H1 (cell line): ENCODE results near the gene DENND2A. TPM values are rescaled to one million over a fixed set of nuclear protein-coding genes. Genes with fewer than 3 reads are reported as not detected.

Experiments
- BCL11A ChIP-seq, 2 experiments: IDR thresholded peaks; one replicate each; pipeline ENCODE4 v1.6.1; 2011; ENCODE audit warnings: low read depth in 2 of 2, low read length in 2 of 2, mild to moderate bottlenecking in 2 of 2
- JUND ChIP-seq: IDR thresholded peaks from 2 replicates; pipeline ENCODE4 v1.6.1; 2011; ENCODE audit warnings: mild to moderate bottlenecking, improper control_type of control experiment, low read length
- KDM5A ChIP-seq: fragments of 200-600 bp; IDR thresholded peaks from 2 replicates; pipeline ENCODE4 v1.7.1; 2012; ENCODE audit warnings: mild to moderate bottlenecking, low read length, inconsistent platforms, mixed read lengths
- RAD21 ChIP-seq, 2 experiments: IDR thresholded peaks in 1 of 2; conservative IDR thresholded peaks in 1 of 2; 2 replicates each; pipeline ENCODE4 v1.6.1; 2011; ENCODE audit warnings: low read depth in 2 of 2, low read length in 2 of 2, improper control_type of control experiment in 1 of 2, inconsistent platforms in 1 of 2, mild to moderate bottlenecking in 1 of 2, moderate library complexity in 1 of 2
- SP2 ChIP-seq: IDR thresholded peaks from 2 replicates; pipeline ENCODE4 v1.6.1; 2012; ENCODE audit warnings: mild to moderate bottlenecking, low read length, inconsistent platforms
- polyA plus RNA-seq, 7 experiments: library from polyadenylated mRNA; depleted of rRNA in 3 of 7; stranded (reverse) in 5 of 7; unstranded in 2 of 7; fragments of >200 nt in 5 of 7; fragments of 200-250 nt in 2 of 7; gene quantifications; 1 replicate in 5 of 7; 2 replicates in 1 of 7; 4 replicates in 1 of 7; pipeline versions ENCODE4 v1.2.1 to v1.2.3, GENCODE V29; 2011 to 2013; ENCODE audit warnings: missing spikeins in 2 of 7, mixed read lengths in 2 of 7
- total RNA-seq: library from RNA; stranded (reverse); fragmentation: NEBNext Ultra II Directional; extraction: Animal tissue kit (Norgen Biotek cat#: 25700); gene quantifications from 2 replicates; pipeline ENCODE4 v1.2.1, GENCODE V29; 2021
- TF ChIP-seq, protein P1 (sequence below): fragments of 300-600 bp; sonication (generic); IDR thresholded peaks from 2 replicates; pipeline ENCODE4 v1.7.1; 2012; ENCODE audit warnings: low read length, moderate library complexity, mild to moderate bottlenecking, inconsistent platforms; ENCODE audit not compliant: insufficient replicate concordance

The DENND2A gene
- total and polyA plus RNA-seq, 2 of the 8 experiments (the other 6 are each of a cell fraction or from before 2014, with no cell fraction given), result 5.0 to 13.0 TPM

- TF ChIP-seq, protein P1, sequence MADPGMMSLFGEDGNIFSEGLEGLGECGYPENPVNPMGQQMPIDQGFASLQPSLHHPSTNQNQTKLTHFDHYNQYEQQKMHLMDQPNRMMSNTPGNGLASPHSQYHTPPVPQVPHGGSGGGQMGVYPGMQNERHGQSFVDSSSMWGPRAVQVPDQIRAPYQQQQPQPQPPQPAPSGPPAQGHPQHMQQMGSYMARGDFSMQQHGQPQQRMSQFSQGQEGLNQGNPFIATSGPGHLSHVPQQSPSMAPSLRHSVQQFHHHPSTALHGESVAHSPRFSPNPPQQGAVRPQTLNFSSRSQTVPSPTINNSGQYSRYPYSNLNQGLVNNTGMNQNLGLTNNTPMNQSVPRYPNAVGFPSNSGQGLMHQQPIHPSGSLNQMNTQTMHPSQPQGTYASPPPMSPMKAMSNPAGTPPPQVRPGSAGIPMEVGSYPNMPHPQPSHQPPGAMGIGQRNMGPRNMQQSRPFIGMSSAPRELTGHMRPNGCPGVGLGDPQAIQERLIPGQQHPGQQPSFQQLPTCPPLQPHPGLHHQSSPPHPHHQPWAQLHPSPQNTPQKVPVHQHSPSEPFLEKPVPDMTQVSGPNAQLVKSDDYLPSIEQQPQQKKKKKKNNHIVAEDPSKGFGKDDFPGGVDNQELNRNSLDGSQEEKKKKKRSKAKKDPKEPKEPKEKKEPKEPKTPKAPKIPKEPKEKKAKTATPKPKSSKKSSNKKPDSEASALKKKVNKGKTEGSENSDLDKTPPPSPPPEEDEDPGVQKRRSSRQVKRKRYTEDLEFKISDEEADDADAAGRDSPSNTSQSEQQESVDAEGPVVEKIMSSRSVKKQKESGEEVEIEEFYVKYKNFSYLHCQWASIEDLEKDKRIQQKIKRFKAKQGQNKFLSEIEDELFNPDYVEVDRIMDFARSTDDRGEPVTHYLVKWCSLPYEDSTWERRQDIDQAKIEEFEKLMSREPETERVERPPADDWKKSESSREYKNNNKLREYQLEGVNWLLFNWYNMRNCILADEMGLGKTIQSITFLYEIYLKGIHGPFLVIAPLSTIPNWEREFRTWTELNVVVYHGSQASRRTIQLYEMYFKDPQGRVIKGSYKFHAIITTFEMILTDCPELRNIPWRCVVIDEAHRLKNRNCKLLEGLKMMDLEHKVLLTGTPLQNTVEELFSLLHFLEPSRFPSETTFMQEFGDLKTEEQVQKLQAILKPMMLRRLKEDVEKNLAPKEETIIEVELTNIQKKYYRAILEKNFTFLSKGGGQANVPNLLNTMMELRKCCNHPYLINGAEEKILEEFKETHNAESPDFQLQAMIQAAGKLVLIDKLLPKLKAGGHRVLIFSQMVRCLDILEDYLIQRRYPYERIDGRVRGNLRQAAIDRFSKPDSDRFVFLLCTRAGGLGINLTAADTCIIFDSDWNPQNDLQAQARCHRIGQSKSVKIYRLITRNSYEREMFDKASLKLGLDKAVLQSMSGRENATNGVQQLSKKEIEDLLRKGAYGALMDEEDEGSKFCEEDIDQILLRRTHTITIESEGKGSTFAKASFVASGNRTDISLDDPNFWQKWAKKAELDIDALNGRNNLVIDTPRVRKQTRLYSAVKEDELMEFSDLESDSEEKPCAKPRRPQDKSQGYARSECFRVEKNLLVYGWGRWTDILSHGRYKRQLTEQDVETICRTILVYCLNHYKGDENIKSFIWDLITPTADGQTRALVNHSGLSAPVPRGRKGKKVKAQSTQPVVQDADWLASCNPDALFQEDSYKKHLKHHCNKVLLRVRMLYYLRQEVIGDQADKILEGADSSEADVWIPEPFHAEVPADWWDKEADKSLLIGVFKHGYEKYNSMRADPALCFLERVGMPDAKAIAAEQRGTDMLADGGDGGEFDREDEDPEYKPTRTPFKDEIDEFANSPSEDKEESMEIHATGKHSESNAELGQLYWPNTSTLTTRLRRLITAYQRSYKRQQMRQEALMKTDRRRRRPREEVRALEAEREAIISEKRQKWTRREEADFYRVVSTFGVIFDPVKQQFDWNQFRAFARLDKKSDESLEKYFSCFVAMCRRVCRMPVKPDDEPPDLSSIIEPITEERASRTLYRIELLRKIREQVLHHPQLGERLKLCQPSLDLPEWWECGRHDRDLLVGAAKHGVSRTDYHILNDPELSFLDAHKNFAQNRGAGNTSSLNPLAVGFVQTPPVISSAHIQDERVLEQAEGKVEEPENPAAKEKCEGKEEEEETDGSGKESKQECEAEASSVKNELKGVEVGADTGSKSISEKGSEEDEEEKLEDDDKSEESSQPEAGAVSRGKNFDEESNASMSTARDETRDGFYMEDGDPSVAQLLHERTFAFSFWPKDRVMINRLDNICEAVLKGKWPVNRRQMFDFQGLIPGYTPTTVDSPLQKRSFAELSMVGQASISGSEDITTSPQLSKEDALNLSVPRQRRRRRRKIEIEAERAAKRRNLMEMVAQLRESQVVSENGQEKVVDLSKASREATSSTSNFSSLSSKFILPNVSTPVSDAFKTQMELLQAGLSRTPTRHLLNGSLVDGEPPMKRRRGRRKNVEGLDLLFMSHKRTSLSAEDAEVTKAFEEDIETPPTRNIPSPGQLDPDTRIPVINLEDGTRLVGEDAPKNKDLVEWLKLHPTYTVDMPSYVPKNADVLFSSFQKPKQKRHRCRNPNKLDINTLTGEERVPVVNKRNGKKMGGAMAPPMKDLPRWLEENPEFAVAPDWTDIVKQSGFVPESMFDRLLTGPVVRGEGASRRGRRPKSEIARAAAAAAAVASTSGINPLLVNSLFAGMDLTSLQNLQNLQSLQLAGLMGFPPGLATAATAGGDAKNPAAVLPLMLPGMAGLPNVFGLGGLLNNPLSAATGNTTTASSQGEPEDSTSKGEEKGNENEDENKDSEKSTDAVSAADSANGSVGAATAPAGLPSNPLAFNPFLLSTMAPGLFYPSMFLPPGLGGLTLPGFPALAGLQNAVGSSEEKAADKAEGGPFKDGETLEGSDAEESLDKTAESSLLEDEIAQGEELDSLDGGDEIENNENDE, result no peak
- TF ChIP-seq JUND (no peak), BCL11A (IDR thresholded peaks at IDR 0.05; ENCODE audit: low read depth in 2 of 2, low read length in 2 of 2) (no peak), RAD21 (IDR thresholded peaks at IDR 0.05 in 1 of 2, conservative IDR thresholded peaks at IDR 0.05 in 1 of 2; ENCODE audit: low read depth in 2 of 2, low read length in 2 of 2) (no peak), SP2 (no peak), KDM5A (no peak)
Measured at GRCh38 chr7:140542228-140542603, 98.4 kb downstream of the DENND2A start (continued).
